ENCODE results near the gene VSIG10L. TPM values are rescaled to one million over a fixed set of nuclear protein-coding genes. Genes with fewer than 3 reads are reported as not detected.

VSIG10L gene
- total and polyA plus RNA-seq, 12 donors = 0.33 to 1.6 (median 0.51) TPM

- Histone ChIP-seq H3K4me3 (peak overlapping the region in 8 of 10 donors; percentile 60 to 93 (median 80)), H3K27me3 (no peaks in the 10 kb centered on the region), H3K36me3 (peaks cover 0 to 3% (median 0%) of the 10 kb centered on the region in 9 donors), H3K4me1 (peaks cover 0 to 44% (median 27%) of the 10 kb centered on the region in 9 donors), H3K9me3 (no peaks in the 10 kb centered on the region), H3K27ac (peak overlapping the region in 8 of 10 donors; percentile 0 to 98 (median 96))
- no peak for ATAC-seq
- DNase-seq = no peak
- intact Hi-C loops (cut with DNase I) = loop anchor here in 1 of 10 donors (10.0 kb wide), 1 partner anchor 260 kb away; the partner anchor contains the start of gene CTU1
- no peak for TF ChIP-seq CTCF (IDR thresholded peaks at IDR 0.05)
- WGBS, 2 donors = 72 to 76% methylated on average over 15 of the region's 15 CpGs
Measured at GRCh38 chr19:51364200-51365106, 22.5 kb upstream of the VSIG10L start.

- DNase-seq (no peak), ATAC-seq (no peak)
- no peak for TF ChIP-seq CTCF (IDR thresholded peaks at IDR 0.05)
- intact Hi-C loops (cut with DNase I) = loop anchor here in 1 of 10 donors (10.0 kb wide), 1 partner anchor 256 kb away; the partner anchor contains the start of gene CTU1
- Histone ChIP-seq H3K9me3 (no peaks in the 10 kb centered on the region), H3K4me1 (peaks cover 0 to 33% (median 22%) of the 10 kb centered on the region in 9 donors), H3K4me3 (no peak overlapping the region), H3K36me3 (peaks cover 0 to 9% (median 0%) of the 10 kb centered on the region in 9 donors), H3K27me3 (no peaks in the 10 kb centered on the region), H3K27ac (peak overlapping the region in 1 of 10 donors; percentile 48)
- WGBS, 2 donors = 77 to 83% methylated on average over 13 of the region's 13 CpGs
Measured at GRCh38 chr19:51361239-51361638, 19.3 kb upstream of the VSIG10L start.

- no peak overlapping the region for H3K4me3 ChIP-seq
- no peak overlapping the region for H3K27ac ChIP-seq
- WGBS, 2 donors = 95 to 96% methylated on average over 4 of the region's 4 CpGs
- TF ChIP-seq CTCF (IDR thresholded peaks at IDR 0.05) = no peak
- H3K4me1 ChIP-seq = peaks cover 0 to 18% (median 13%) of the 10 kb centered on the region in 9 donors
- H3K9me3 ChIP-seq = no peaks in the 10 kb centered on the region
- no peaks in the 10 kb centered on the region for H3K27me3 ChIP-seq
- no peak for DNase-seq
- no peak for ATAC-seq
- intact Hi-C loops (cut with DNase I) = no loop called here
- H3K36me3 ChIP-seq = peaks cover 0 to 9% (median 0%) of the 10 kb centered on the region in 9 donors
Measured at GRCh38 chr19:51359294-51359693, 17.4 kb upstream of the VSIG10L start.

GRCh38 chr19:51357952-51358351, 16.0 kb upstream of the VSIG10L start:
- no peak overlapping the region for H3K27ac ChIP-seq
- no peak for DNase-seq
- WGBS, 2 donors = 83 to 84% methylated on average over 7 of the region's 7 CpGs

More at GRCh38 chr19:51357952-51358351, 16.0 kb upstream of the VSIG10L start:
- intact Hi-C loops (cut with DNase I) = no loop called here
- Histone ChIP-seq H3K9me3 (no peaks in the 10 kb centered on the region), H3K27me3 (no peaks in the 10 kb centered on the region), H3K4me3 (no peak overlapping the region), H3K4me1 (peaks cover 0 to 13% (median 4%) of the 10 kb centered on the region in 9 donors), H3K36me3 (peaks cover 0 to 10% (median 0%) of the 10 kb centered on the region in 9 donors)
- TF ChIP-seq CTCF (IDR thresholded peaks at IDR 0.05) = no peak
- no peak for ATAC-seq

All from heart right ventricle (tissue), 16 donors.